Measurements from ENCODE around the gene PLLP. TPM values are rescaled to one million over a fixed set of nuclear protein-coding genes. Genes with fewer than 3 reads are reported as not detected.

The PLLP gene, protein sequence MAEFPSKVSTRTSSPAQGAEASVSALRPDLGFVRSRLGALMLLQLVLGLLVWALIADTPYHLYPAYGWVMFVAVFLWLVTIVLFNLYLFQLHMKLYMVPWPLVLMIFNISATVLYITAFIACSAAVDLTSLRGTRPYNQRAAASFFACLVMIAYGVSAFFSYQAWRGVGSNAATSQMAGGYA
- 0.13 and 0.16 TPM in 2 replicates for total RNA-seq (2014; rRNA removed; shearing (Covaris generic))

DNA sequence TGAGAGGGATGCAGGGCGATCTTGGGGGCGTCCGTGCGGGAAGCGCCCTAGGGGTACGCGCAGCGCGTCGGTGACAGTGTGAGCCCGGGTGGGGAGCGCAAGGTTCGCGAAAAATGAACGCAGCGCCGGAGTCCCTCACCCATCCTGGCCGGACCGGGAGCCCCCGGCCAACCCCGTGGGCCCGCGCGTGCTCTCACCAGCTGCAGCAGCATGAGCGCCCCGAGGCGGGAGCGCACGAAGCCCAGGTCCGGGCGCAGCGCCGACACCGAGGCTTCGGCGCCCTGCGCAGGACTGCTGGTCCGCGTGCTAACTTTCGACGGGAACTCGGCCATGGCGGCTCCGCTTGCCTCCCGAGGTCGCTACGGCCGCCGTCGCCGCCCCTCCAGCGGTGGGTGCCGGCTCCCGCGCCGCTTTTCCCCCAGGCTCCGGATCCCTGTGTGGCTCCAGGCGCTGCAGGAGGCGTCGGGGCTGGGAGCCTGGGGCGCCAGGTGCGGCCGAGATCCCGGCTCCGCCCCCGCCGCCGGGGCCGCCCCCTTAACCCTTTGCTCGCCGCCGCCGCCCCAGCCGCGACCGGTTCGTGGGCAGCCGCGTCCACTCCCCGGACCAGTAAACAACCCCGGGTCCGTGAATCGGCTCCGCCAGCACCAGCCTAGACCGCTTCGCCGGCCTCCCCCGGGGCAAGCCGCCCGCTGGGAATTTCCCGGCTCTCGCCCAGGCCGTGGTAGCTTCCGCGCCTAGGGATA is at the start of gene PLLP:
Gene PLLP (minus strand): TSS at position 464 of the 743 bp plus-strand sequence. CDS start 132 bp downstream, at position 332.
- DNase-seq (ENCODE audit: low spot score), result peak; percentile 52

DNA sequence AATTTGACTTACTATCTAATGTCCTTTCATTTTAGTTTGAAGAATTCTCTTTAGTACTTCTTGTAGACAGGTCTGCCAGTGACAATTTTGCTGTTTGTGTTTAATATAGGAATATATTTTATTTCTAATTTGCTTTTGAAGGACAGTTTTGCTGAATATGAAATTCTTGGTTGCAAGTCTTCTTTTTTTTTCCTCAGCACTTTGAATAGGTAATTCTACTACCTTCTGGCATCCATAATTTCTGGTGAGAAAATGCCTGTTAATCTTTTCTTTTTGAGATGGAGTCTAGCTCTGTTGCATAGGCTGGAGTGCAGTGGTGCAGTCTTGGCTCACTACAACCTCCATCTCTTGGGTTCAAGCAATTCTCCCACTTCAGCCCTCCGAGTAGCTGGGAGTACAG is 48.9 kb upstream of the PLLP start:
- no peak for DNase-seq (ENCODE audit: low spot score)

DNA sequence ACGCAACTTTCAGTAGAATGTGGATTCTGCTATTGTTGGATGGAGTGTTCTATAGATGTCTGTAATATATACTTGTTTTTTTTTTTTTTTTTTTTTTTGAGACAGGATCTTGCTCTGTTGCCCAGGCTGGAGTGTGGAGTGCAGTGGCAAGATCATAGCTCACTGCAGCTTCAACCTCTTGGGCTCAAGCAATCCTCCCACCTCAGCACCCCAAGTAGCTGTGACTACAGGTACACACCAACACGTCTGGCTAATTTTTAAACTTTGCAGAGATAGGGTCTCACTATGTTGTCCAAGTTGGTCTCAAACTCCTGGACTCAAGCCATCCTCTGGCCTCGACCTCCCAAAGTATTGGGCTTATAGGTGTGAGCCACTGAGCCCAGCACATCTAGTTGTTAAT is 46.9 kb upstream of the PLLP start:
- no peak for DNase-seq (ENCODE audit: low spot score)

DNA sequence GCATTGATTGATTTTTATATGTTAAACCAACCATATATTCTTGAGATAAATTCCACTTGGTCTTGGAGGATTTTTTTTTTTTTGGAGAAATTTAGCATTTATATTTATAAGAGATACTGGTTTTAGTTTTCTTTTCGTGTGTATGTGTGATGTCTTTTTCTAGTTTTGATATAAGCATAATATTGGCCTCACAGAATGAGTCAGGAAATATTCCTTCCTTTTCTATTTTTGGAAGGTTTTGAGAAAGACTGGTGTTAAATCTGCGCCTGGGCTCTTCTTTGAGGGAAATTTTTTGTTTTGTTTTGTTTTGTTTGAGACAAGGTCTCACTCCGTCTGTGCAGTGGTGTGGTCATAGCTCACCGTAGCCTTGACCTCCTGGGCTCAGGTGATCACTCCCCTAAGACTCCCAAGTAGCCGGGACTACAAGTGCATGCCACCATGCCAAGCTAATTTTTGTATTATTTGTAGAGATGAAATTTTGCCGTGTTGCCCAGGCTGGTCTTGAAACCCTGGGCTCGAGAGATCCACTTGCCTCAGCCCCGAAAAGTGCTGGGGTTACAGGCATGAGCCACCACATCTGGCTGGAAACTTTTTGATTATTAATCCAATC is 45.4 kb upstream of the PLLP start:
- no peak for DNase-seq (ENCODE audit: low spot score)

DNA sequence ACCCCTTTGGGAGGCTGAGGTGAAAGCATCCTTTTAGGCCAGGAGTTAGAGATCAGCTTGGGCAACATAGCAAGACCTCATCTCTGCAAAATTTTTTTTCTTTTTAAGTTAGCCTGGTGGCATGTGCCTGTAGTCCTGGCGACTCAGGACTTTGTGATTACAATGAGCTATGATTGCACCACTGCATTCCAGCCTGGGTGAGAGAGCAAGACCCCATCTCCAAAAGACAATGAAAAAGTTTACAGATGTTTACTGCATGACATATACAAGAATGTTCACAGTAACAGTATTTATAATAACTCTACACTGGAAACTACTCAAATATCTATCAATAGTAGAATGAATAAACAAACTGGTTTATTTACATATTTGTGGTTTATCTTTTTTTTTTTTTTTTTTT is 41.0 kb upstream of the PLLP start:
- no peak for DNase-seq (ENCODE audit: low spot score)

DNA sequence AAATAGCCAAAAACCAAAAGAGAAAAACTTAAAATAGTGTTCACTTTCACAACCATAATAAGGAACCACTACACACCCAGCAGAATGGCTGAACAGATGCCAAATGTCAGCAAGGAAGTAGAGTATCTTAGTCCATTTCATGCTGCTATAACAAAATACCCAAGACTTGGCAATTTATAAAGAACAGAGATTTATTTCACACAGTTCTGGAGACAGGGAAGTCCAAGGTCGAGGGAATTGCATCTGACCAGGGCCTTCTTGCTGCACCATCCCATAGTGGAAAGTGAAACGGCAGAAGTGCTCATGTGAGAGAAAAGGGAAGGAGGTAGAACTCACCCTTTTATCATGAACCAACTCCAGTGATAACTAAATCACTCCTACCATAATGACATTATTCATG is 40.3 kb upstream of the PLLP start:
- no peak for DNase-seq (ENCODE audit: low spot score)

DNA sequence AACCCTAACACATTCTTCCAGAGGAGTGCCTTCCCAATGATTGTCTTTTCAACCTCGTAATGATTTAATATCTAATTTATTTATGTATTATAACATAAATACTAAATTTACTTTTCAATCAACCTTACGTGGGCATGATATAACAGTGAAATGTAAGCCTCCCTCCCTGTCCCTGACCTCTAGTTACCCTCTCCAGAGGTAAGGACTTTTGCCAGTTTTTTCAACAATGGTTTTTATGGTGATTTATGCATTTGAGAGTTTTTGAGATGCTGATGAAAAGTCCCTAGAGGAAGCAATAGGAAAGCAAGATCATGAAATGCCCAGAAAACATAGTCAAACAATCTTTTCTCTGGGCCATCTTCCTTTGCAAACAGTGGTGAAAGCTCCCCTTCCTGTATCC is 35.2 kb upstream of the PLLP start:
- no peak for DNase-seq (ENCODE audit: low spot score)

DNA sequence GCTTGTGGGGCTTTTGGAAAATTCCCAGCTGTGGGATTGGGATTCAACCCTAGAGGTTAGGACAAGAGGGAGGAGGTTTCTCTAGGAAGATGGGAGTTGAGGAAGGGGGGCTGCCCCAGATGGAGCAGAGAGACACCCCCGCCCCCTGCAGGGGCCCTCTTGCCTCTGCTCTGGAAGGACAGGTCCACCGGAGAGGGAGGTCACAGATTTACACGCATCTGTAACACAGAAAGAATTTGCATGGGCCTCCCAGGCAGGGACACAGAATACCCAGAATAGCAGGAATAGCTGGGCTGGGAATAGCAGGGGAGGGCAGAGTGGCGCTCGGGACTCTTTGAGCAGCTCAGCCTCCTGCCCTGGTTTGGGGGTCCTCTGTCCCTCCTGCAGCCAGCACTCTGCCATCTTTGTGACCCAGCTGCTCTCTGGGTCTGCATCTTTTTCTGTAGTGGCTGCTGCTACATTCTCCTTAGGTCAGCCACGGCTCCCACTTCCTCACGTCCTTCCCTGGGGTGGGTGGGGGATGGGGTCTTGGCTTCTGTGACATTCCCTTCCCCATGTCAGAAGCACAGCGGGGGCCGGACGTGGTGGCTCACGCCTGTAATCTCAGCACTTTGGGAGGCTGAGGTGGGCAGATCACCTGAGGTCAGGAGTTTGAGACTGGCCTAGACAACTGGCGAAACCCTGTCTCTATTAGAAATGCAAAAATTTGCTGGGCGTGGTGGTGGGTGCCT is 33.9 kb upstream of the PLLP start:
- DNase-seq (ENCODE audit: low spot score), result no peak

DNA sequence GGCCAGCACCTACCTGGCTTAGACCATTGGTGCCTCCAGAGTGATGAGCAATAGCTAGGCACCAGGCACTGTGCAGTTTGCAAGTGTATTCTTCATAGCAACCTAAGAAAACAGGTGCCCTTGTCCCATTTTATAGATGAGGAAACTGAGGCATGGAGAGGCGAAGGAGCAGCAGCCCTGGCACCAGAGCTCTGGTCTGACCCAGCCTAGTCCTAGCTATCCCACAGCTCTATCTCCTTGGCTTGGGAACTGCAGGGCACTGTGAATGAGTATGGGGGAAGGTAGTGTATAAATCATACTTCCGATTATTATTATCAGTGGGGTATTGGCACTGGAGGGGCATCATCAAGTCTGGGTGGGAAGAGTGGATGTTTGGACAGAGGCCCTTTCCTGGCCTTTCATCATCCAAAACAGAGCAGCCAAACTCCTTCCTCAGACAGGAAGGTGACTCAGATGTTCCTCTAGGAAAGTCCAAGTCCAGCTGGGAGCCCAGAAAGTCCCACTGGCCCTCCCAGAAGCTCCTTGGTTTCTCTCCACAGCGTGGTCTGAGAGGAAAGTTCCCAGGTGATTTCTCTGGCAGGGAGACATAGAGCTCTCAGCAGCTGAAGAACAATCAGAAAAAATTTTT is 32.0 kb upstream of the PLLP start:
- DNase-seq (ENCODE audit: low spot score), result no peak

DNA sequence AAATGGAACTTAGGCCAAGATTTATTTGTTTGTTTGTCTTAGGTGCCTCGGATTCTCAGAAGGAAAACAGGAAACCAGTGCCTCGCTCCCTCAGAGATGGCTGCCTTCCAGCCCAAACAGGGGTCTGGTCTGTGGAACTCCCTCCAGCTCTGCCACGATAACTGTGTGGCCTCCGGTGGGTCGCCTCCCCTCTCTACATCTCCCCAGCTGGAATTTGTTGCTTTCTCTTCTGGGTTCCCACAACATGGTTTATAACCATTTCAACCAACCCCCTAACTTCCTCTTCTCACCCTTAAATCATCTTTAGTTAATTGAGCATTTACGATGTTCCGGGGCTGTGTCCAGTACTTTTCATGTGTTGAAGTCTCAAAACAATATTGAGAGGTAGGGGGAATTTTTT is 30.9 kb upstream of the PLLP start:
- no peak for DNase-seq (ENCODE audit: low spot score)

DNA sequence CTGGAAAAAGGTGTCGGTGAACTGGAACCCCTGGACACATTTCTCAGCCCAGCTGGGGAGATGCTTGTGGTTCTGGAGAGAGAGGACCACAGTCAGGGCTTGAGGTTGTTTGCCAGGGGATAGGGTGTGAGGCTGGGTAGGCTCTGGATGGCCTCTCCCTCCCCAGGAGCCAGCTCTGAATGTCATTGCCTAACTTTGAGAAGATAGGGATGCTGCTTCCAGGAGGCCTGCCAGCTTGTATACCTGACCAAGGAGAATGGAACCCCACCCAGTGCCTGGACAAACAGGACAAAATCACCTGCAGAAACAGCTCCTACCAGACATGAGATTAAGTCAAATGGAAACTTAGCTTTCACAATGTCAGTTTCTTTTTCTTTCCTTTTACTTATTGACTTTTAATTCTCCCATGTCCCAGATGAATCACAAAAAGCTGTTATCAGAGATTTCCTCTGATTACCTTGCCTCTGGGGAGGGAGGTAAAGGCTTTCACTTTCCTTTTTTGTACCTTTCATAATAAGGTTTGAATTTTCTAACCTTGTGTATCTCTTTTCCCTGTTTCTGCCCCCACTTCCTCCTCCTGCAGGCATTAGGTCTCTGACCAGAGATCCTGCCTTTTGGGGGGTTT is 29.8 kb upstream of the PLLP start:
- no peak for DNase-seq (ENCODE audit: low spot score)

DNA sequence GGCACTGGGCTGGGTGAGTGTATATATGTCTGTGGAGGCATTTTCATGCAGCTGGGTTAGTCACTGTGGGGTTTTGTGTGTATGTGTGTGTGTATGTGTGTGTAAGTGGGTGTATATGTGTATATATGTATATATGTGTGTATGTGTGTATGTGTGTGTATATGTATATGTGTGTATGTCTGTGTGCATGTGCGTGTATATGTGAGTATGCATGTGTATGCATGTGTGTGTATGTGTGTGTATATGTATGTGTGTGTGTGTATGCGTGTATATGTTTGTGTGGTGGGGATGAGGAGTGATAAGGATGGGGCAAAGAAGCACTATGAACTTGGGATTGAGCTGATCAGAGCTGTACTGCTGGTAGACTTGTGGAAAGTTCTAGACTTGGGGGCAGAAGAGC is 29.0 kb upstream of the PLLP start:
- no peak for DNase-seq (ENCODE audit: low spot score)

DNA sequence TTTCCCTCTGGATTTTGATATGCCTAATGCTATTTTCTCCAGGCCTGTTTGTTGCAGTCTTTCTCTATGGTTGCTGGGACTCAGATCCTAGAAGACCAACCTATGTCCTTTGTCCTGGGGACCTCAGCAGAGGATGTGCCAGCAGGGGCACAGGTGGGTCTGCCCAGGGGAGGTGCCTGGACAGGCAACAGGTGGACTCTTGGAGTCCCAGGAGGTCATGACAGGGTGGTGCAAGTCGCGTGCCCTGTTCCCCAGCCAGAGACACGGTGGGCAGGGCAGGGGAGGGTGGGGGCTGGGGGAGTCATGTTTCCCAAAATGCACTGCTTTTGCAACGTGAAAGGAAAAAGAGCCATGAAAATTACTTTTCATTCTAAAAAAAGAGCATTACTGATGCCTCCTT is 26.3 kb upstream of the PLLP start:
- no peak for DNase-seq (ENCODE audit: low spot score)

DNA sequence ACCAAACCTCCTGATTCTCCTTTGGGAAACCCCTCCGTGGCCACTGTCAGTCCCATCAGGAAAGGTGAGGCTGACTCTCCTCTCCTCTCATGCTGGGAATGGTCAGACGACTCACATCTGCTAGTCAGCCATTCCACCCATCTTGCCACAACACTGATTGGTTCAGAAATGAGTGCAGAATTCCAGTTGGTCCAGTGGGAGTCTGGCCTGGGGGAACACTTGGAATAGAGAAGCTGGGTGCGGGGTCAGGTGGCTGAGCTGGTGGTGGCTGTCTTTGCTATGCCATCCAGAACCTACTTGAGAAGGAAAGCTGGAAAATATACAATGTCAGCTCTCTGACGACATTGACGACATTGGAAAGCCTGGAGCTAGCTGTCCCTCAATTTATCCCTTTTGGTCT is 23.6 kb upstream of the PLLP start:
- DNase-seq (ENCODE audit: low spot score), result no peak

DNA sequence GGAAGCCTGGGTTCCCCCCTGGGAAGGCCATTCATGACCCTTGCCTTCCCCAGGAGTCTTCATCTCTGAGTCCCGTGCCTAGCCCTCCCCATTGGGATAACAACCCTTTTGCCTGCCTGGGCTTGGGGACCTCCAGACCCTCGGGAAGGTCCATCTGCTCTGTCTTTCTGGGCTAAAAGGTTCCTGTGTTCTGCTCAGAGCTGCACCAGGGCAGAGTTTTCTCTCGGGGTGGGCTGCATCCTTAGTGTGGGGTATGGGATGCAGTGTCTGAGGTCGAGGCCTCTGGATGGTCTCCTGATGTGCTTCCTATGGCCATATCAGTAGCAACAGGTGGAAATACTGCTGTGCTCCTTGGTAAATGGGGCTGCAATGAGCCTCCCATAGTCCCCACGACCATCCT is 22.9 kb upstream of the PLLP start:
- no peak for DNase-seq (ENCODE audit: low spot score)

DNA sequence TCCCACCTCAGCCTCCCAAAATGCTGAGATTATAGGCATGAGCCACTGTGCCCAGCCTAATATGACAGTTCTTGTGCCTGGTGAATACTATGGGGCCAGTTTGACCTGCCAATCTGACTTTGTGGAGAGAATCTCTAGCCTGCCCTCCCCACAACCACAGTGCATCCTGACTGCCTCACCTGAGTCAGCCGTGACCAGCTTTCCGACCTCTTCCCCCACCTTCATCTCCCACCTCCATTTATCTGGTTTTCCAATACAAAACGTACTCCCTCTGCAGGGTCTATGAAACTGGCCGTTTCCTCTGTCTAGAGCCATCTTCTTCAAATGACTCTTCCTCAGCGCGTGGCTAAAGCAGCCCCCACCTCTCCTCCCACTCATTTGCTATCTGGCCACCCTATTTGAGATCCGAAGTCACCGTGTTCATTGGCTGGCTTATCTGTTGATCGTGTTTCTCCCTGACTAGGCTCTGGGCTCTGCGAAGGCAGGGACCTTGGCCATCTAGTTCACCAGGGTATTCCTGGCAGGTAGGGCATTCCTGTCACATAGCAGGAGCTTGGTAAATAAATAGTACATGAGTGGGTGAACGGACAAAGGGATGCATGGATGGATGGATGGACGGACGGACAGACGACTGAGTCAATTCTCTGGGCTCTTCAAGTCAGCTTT is 22.3 kb upstream of the PLLP start:
- DNase-seq (ENCODE audit: low spot score), result no peak

DNA sequence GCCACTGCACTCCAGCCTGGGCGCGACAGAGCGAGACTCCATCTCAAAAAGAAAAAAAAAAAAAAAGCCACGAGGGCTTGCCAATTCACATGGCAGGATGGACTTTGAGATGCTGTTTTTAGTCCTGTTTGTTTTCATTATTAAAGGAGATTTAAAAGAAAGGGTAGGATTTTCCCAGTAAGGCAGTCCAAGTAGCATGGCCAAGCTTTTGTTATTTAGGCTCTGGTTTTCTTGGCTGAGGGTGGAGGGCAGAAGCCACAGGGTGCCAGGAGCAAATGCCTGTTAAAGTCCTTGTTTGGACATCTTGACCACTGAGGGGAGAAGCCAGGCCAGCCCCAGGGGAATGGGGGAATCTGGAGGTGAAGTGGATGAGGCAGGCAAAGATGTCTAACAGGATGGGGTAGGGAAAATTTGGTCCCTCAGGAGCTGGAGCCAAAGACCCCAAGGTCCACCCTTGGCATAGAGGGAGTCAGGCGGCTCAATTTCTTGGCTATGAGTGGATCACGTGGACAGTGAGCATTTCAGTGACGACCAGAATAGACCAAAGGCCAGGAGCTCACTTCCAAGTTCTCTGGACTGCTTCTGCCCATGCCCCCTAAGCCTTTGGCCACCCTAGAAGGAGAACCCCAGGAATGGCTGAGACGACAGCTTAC is 20.8 kb upstream of the PLLP start:
- DNase-seq (ENCODE audit: low spot score), result no peak

DNA sequence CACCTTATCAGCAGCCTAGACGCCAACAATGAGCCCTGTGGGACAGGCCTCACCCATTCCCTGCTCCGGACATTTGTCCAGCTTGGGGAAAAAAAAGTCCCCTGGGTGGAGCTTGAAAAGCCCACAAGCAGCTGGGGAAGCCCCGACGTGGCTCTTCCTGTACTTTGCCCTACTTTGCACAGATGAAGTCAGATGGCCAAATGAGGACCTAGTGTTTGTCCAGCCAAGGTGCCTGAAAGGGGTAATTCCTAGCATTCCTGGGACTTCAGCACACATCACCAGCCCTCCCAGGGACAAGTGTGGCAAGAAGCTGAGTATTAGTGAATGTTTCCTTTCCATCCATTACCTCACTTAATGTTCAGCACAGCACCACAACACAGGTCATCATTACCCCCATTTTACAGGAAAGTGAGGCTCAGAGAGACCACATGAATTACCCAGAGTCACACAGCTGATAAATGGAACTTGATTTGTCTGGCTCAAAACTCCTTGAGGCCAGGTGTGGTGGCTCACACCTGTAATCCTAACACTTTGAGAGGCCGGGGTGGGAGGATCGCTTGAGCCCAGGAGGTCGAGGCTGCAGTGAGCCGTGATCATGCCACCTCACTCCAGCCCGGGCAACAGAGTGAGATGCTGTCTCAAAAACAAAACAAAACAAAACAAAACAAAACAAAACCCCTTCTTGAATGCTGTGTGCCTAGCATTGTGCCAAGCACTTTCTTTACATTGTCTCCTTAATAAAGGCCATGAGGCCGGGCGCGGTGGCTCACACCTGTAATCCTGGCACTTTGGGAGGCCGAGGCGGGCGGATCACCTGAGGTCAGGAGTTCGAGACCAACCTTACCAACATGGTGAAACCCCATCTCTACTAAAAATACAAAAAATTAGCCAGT is 19.9 kb upstream of the PLLP start:
- peak; percentile 82 for DNase-seq (ENCODE audit: low spot score)

DNA sequence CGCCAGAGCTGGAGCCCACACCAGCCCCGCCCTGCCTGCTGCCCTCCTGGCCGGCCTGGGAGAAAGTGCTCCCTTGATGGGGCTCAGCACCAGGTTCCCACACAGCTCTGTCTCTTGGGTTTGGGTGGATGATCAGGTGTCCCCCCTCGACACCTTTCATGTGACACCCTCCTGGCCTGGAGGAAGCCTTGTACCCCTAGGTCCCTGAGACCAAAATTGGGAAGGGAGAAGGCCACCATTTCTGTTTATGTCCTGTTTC is 19.4 kb upstream of the PLLP start:
- DNase-seq (ENCODE audit: low spot score), result no peak
